Measurements from ENCODE around the gene PIK3R3.

- no peak for TF ChIP-seq CTCF (IDR thresholded peaks at IDR 0.05)
- TF ChIP-seq POLR2AphosphoS5 (IDR thresholded peaks at IDR 0.05): no peak
Measured at GRCh38 chr1:46171351-46171750, 38.9 kb upstream of the PIK3R3 start.
